Motor neuron (in vitro differentiated cells): ENCODE measurements around the gene NAGPA. TPM values are rescaled to one million over a fixed set of nuclear protein-coding genes. Genes with fewer than 3 reads are reported as not detected.
"Not testable (repeated sequence)": the region's sequence is repeated elsewhere in the genome, so short reads cannot be mapped to it uniquely, and the experiment has no call there.

Experiments
- ATAC-seq, 8 experiments: fragments of 200-7000 bp; cut with Tn5 transposase; replicated peaks in 6 of 8; 2 replicates each; pipeline ENCODE4 v1.8.0; 2021; ENCODE audit warnings: mild to moderate bottlenecking in 8 of 8, moderate library complexity in 8 of 8
- H3K27ac ChIP-seq, 2 donors: fragments of 250-450 bp; sonication (Bioruptor Pico); 2 replicates each; pipeline ENCODE4 v1.9.0; 2021; ENCODE audit warnings: antibody characterized with exemption in 2 of 2, mild to moderate bottlenecking in 2 of 2, moderate library complexity in 1 of 2
- H3K4me1 ChIP-seq, 2 donors: fragments of 250-450 bp; sonication (Bioruptor Pico); replicated peaks in 1 of 2; 2 replicates each; pipeline ENCODE4 v1.6.1; 2021; ENCODE audit warnings: antibody characterized with exemption in 2 of 2, mild to moderate bottlenecking in 2 of 2, moderate library complexity in 1 of 2
- H3K4me3 ChIP-seq, 5 donors: fragments of 250-450 bp; sonication (Bioruptor Pico); 2 replicates each; pipeline ENCODE4 v1.9.0; 2021; ENCODE audit warnings: antibody characterized with exemption in 5 of 5, mild to moderate bottlenecking in 5 of 5, moderate library complexity in 4 of 5
- WGBS, 10 experiments: fragments of 450-650 bp; shearing (Covaris generic); methylation state at CpG; one replicate each; pipeline ENCODE4 v1.0.0; 2022; 5-methylcytosine and 5-hydroxymethylcytosine counted together
- in situ Hi-C, 9 experiments: fragments of 400-800 bp; cut with MboI; loops; one replicate each; pipeline ENCODE4 v1.15.0; 2021; ENCODE audit warnings: low sequenced_read_pairs in 9 of 9, low pct_unique_long_range_greater_than_20kb in 2 of 9; ENCODE audit not compliant: unreplicated experiment in 9 of 9
- total RNA-seq, 8 experiments: library from RNA; unstranded; fragments of 300-600 nt; gene quantifications; 2 replicates each; pipeline versions ENCODE4 v1.2.3 to v1.2.4, GENCODE V29; 2022

Gene NAGPA
- total RNA-seq, 8 experiments from 2014 or later = 1.5 to 18.7 (median 6.5) TPM

DNA sequence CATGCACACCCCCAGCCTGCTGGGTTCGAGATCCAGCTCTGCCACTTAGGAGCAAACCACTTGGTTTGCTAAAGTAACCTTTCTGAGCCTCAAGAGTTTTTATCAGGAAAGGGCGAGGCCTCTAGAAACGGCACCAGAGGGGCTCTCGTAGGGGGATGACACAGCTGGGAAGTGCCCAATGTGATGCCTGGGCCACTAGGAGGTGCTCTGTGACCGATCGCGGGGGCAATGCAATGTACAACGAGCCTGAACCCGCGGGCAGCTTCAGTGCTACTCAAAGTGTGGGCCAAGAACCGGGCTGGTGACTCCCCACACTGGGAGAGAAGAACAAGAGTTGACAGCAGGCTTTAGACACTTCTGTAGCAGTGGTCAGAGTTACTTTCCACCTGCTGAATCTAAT is 22.6 kb upstream of the NAGPA start:
- WGBS, 10 experiments = 0 to 60% (median 23%) methylated on average over 1 to 10 of the region's 11 CpGs; no CpG with 5 or more reads in 3 of the 10 experiments
- ATAC-seq = peak in 4 of 8 experiments; percentile 30 to 89 (median 82)

DNA sequence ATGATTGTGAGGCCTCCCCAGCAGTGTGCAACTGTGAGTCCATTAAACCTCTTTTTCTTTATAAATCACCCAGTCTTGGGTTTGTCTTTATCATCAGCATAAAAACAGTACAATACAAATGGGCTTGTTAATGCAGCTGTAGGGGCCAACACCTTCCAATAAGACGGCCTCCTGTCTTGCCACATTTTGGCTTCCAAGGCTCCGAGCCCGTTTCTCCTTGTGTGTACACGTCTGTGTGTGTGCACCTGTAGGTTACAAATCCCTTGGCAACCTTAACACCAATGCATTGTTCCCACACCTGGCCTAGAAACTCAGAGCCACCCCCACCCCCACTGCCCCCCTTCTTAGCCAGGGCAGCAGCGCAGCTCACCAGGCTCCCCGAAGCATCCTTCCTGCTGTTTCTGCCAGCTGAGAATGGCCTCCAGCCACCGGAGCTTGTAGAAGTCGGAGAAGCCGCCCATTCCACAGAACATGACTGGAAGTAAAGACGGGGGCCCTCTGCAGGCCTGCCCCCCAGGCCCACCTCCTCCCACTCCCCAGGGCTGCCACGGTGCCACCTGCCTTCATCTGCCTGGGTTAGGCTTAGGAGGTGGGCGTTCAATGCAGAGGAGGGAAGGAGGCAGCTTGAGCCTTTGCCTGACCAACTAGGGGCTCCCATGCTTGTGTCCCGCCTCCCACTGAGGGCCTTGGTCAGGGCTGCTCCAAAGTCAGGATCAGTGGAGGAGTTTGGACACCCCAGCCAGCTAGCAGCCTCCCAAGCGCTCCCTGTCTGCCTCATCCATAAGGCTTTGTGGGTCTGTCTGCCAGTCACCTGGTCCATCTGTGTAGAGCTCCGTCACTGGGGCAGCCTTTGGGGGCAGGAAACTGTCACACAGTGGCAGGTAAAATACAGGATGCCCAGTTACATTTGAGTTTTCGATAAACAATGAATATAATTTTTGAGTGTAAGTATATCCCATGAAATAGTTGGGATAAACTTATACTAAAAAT is 21.4 kb upstream of the NAGPA start:
- Histone ChIP-seq H3K27ac (no peak overlapping the region), H3K4me3 (no peak overlapping the region), H3K4me1 (no peaks in the 10 kb centered on the region)
- no peak for ATAC-seq
- WGBS, 10 experiments = 20 to 100% (median 75%) methylated on average over 1 to 6 of the region's 16 CpGs; no CpG with 5 or more reads in 3 of the 10 experiments
- in situ Hi-C loops = no loop called here

More for the DNA sequence above, 22.6 kb upstream of the NAGPA start:
- H3K4me3 ChIP-seq = no peak overlapping the region
- in situ Hi-C loops = no loop called here
- no peaks in the 10 kb centered on the region for H3K4me1 ChIP-seq
- no peak overlapping the region for H3K27ac ChIP-seq

DNA sequence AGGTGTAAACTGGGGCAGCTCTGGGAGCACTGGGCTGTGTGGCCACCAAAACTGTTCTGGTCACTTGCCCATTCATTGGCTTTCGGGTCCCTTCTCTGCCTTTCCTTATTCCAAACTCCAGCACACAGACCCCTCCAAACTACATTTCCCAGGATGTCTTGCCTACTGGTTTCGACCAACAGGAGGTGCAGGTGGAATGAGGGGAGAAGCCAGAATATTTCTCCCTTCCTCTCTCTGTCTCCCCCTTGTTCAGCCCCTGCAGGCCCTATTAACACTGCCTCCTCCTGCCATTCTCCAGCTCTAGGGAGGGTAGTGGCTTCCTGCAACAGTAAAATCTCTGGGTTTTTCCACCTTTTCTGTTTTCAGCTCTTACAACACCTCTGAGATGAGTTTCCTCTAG is 13.2 kb upstream of the NAGPA start:
- WGBS, 10 experiments = 0 to 86% (median 44%) methylated on average over 1 to 2 of the region's 2 CpGs; no CpG with 5 or more reads in 5 of the 10 experiments
- in situ Hi-C loops = no loop called here
- ATAC-seq = no peak

DNA sequence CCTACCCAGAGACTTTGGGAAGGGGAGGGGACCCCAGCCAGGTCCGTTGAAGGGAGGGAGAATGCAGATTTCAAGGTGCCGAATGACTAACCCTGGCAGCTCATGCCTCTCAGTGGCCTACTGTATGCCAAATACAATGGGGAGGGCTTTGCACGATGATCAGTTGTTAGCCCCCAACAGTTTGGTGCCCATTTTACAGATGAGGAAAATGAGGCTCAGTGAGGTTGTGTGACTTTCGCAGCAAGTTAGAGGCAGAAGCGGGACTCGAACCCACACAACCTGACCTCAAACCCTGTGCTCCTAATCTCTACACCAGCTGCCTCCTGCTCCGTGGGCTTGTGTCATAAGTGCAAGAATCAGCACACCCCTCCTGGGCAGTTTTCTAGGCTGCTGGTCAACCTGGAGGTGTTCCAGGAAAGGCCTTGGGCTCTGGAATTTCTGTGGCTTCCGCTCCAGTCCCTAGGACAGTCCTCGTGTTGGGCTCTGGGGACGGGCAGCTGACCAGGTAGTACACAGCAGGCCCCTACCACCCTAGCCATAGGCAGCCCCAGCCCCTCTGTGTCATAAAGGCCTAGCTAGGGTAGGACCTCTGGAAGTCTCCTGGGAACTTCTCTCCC is 11.9 kb upstream of the NAGPA start:
- in situ Hi-C loops = no loop called here
- ATAC-seq = no peak
- 53 to 100% (median 82%) methylated on average over 2 to 10 of the region's 10 CpGs; no CpG with 5 or more reads in 6 of the 10 experiments for WGBS, 10 experiments
- H3K27ac ChIP-seq = no peak overlapping the region
- H3K4me3 ChIP-seq = no peak overlapping the region
- H3K4me1 ChIP-seq = no peaks in the 10 kb centered on the region

More for the DNA sequence above, 13.2 kb upstream of the NAGPA start:
- H3K4me3 ChIP-seq = no peak overlapping the region
- no peak overlapping the region for H3K27ac ChIP-seq
- no peaks in the 10 kb centered on the region for H3K4me1 ChIP-seq

DNA sequence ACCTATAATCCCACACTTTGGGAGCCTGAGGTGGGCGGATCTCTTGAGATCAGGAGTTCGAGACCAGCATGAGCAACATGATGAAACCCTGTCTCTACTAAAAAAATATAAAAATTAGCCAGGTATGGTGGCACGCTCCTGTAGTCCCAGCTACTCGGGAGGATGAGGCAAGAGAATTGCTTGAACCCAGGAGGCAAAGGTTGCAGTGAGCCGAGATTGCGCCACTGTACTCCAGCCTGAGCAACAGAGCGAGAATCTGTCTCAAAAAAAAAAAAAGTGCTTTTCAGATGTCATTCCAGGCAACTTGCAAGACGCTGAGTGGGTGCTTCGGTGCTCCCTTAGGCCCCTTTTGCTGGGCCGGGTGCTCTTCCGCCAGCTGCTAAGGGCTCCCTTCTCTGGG is 10.8 kb upstream of the NAGPA start:
- 53 to 100% (median 88%) methylated on average over 1 to 6 of the region's 11 CpGs; no CpG with 5 or more reads in 3 of the 10 experiments for WGBS, 10 experiments
- H3K4me1 ChIP-seq, in situ Hi-C loops, H3K27ac ChIP-seq, ATAC-seq, H3K4me3 ChIP-seq: not testable (repeated sequence)

DNA sequence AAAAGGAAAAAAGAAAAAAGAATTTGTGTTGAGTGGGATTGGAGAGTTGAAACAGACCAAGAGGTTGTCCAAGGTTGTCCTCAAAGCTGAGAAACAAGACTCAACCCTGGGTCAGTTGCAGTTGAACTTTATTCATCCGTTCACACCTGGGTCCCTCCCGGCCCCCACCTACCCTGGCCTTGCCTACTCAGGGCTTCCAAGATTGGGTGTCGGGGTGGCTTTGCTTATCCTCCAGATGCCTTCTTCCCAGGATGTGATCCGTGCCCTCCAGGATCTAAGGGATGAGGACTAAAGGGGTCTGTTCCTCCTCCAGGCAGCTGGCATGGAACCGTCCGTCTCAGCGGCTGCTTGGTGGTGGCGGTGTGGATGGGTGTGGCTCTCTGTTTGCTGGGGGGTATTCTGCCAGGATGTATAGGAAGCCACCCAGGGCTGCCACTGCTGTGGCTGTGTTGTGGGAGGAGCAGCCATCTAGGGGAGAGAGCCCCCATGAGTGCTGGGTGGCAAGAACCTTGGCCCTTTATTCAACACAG is 10.3 kb upstream of the NAGPA start:
- no peak overlapping the region for H3K4me3 ChIP-seq
- H3K4me1 ChIP-seq = no peaks in the 10 kb centered on the region
- ATAC-seq = no peak
- no peak overlapping the region for H3K27ac ChIP-seq
- in situ Hi-C loops = no loop called here
- WGBS, 10 experiments = 40 to 94% (median 63%) methylated on average over 1 to 6 of the region's 8 CpGs; no CpG with 5 or more reads in 4 of the 10 experiments

DNA sequence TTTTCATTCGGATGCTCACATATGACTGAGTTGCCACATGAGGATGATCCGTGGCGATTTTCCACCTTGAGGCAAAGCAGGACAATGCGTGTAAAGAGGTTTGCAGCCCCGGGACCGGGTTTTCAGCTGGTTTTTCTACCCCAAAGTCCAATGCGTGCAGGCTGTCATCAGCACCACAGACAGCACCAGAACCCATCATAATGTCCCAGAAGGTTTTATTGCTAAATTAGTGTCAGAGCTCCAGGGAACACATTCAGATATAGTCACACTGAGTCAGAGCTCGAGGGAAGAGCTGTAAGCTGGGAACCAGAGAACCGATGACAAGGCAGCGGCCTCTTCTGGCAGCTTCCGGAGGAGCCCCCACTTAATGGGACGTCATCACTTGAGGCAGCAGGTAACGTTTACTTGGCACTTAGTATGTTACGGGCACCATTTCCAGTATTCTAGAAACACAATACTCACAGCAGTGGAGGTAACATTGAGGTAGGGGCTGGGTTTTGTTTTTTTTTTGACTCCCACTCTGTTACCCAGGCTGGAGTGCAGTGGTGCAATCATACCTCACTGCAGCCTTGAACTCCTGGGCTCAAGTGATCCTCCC is 8.9 kb upstream of the NAGPA start:
- whole genome bisulfite sequencing, 10 experiments = 20 to 100% (median 60%) methylated on average over 1 to 10 of the region's 14 CpGs; no CpG with 5 or more reads in 1 of the 10 experiments
- no peak overlapping the region for H3K27ac ChIP-seq
- H3K4me3 ChIP-seq = no peak overlapping the region
- in situ Hi-C loops = no loop called here
- peak in 2 of 8 experiments; percentile 20 to 31 for ATAC-seq
- H3K4me1 ChIP-seq = no peaks in the 10 kb centered on the region

DNA sequence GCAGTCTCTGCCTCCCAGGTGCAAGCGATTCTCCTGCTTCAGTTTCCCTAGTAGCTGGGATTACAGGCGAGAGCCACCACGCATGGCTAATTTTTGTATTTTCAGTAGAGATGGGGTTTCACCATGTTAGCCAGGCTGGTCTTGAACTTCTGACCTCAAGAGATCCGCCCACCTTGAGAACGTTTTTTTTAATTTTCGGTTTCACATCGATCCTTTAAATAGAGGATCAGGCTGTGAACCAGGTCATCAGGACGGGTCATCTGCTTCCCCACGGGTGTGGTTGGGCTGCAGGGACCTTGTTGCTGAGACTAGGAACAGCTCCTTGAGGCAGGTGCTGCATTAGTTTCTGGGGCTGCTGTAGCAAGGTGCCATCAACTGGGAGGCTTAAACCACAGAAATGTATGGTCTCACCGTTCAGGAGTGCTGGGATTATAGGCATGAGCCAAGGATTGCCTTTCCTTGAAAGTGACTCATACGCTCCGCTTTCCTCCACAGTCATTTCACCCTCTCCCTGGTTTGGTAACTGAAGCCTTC is 7.9 kb upstream of the NAGPA start:
- Histone ChIP-seq H3K4me1 (no peaks in the 10 kb centered on the region), H3K27ac (no peak overlapping the region), H3K4me3 (no peak overlapping the region)
- in situ Hi-C loops = no loop called here
- WGBS, 10 experiments = 57 to 100% (median 73%) methylated on average over 2 to 11 of the region's 12 CpGs; no CpG with 5 or more reads in 1 of the 10 experiments
- no peak for ATAC-seq

DNA sequence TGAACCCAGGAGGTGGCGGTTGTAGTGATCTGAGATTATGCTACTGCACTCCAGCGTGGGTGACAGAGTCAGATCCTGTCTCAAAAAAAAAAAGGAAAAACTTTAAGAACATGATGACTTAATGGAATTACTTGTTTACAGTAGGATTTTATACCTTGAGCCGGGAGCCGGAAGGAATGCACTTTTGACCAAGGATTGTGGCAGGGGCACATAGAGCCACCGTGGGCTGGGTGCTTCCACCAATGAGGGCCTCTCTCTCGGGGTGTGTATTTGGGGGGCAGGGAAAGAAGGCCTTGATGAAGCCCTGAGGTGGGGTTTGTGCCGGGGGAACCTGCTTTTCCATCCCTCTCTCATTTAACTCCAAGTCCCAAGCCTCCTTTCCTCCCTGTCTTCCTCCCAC is 6.7 kb upstream of the NAGPA start:
- Histone ChIP-seq H3K27ac (no peak overlapping the region), H3K4me3 (no peak overlapping the region), H3K4me1 (peaks cover 0 to under 1% of the 10 kb centered on the region in 2 donors)
- no peak for ATAC-seq
- in situ Hi-C loops = no loop called here
- 48 to 100% (median 78%) methylated on average over 1 to 6 of the region's 7 CpGs; no CpG with 5 or more reads in 2 of the 10 experiments for WGBS, 10 experiments

DNA sequence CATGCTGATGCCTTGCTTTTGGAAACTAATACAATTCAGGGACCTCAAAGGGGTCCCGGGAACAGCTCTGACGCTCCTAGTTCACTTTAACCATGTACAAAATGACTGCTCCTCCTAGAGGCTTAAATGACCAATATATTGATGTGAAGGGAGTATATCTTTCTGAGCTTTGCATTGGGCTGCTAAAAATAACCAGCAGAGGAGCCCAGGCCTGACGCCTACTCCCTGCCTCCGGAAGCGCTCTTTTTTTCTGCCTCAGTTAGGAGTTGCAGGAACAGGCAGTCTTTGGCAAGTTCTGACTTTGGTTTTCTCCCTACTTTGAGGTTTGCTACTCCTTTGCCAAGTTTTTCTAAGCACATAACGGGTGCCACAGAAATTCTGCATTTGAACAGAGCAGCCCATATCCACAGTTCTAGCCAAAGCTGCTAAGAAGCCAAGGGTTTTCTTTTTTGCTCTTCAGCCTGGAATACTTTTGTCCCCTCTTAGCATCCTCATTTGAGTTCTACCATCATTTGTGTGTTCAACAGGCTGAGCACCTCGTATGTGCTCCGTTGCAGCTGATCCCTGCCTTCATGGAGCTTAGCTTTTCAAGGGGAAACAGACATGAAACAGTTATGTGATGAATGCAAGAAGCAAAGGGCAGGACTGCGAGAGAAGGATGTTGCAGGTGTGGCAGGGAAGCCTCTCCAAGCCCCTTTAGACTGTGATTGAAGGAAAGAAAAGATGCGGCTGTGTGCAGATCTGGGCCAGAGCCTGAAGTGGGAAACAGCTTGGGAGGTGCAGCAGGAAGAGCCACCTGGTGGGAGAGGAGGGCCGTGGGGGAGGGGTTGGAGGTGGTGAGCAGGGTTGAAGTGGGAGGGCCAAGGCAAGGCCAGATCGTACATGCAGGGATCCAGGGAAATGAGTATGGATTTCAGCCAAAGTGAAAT is 2.8 kb upstream of the NAGPA start:
- in situ Hi-C loops = no loop called here
- 20 to 100% (median 64%) methylated on average over 1 to 10 of the region's 12 CpGs for WGBS, 10 experiments
- Histone ChIP-seq H3K4me1 (peaks cover 7 to 15% of the 10 kb centered on the region in 2 donors), H3K27ac (no peak overlapping the region), H3K4me3 (no peak overlapping the region)
- ATAC-seq = peak in 1 of 8 experiments; percentile 13

DNA sequence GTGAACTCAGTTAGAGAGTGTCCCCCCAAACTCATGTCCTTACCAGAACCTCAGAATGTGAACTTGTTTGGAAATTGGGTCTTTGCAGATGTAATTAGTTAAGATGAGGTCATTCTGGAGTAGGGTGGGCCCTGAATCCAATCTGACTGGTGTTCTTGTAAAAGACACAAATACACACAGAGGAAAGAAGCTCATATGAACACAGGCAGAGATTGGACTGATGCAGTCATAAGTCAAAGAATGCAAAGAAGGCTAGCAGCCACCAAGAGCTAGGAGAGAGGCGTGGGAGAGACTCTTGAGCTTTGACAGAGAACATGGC is 2.1 kb upstream of the NAGPA start:
- 0 to 100% (median 85%) methylated on average over 1 of the region's 1 CpG; no CpG with 5 or more reads in 6 of the 10 experiments for WGBS, 10 experiments
- Histone ChIP-seq H3K27ac (no peak overlapping the region), H3K4me1 (peaks cover 7 to 15% of the 10 kb centered on the region in 2 donors), H3K4me3 (no peak overlapping the region)
- no peak for ATAC-seq
- in situ Hi-C loops = no loop called here

DNA sequence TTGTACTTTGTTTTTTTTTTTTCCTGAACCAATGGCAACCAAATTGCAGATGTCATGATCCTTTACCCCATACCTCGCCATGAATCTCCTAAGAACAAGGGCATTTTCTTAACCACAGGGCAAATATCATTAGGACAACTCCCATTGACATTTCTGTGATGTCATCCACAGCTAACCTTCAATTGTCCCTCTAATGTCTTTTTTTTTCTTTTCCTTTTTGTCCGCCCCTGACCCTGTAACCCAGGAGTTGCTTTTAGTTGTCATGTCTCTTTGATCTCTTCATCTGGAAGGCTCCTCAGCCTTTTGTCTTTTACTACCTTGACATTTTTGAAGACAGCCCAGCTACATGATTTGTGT is 410 bp upstream of the NAGPA start:
- peak in 2 of 8 experiments; percentile 5 to 6 for ATAC-seq
- Histone ChIP-seq H3K4me1 (peaks cover 7 to 15% of the 10 kb centered on the region in 2 donors), H3K27ac (peak overlapping the region in 1 of 2 donors; percentile 52), H3K4me3 (peak overlapping the region; percentile 77 to 89 (median 85))
- 0 to 23% (median 14%) methylated on average over 2 of the region's 2 CpGs; no CpG with 5 or more reads in 1 of the 10 experiments for WGBS, 10 experiments
- in situ Hi-C loops = no loop called here
